Ectodermal cell (in vitro differentiated cells): Measurements from ENCODE around the gene SWSAP1.

Source experiments
- H3K27ac ChIP-seq: 2 replicates; pipeline ENCODE4 v1.7.0; 2013; ENCODE audit warnings: mild to moderate bottlenecking, low read depth, low read length; ENCODE audit not compliant: insufficient read depth, poor library complexity, severe bottlenecking
- H3K27me3 ChIP-seq: 2 replicates; pipeline ENCODE4 v1.7.0; 2013; ENCODE audit warnings: mild to moderate bottlenecking, low read length; ENCODE audit not compliant: insufficient read depth, control insufficient read depth, poor library complexity, severe bottlenecking
- H3K36me3 ChIP-seq: one replicate; pipeline ENCODE4 v1.7.0; 2013; ENCODE audit warnings: low read length; ENCODE audit not compliant: control insufficient read depth, insufficient read depth
- H3K4me1 ChIP-seq: one replicate; pipeline ENCODE4 v1.7.0; 2013; ENCODE audit warnings: low read length; ENCODE audit not compliant: control insufficient read depth, insufficient read depth
- H3K4me3 ChIP-seq: 2 replicates; pipeline ENCODE4 v1.7.0; 2013; ENCODE audit warnings: low read depth, low read length, control low read depth; ENCODE audit not compliant: insufficient read depth
- H3K9me3 ChIP-seq: 2 replicates; pipeline ENCODE4 v1.7.0; 2013; ENCODE audit warnings: mild to moderate bottlenecking, low read length, moderate library complexity; ENCODE audit not compliant: control insufficient read depth
- WGBS, 2 experiments: methylation state at CpG; one replicate each; pipeline ENCODE4 v1.1.7; 2013; ENCODE audit warnings: missing lambda C conversion rate in 2 of 2; 5-methylcytosine and 5-hydroxymethylcytosine counted together

The SWSAP1 gene

DNA sequence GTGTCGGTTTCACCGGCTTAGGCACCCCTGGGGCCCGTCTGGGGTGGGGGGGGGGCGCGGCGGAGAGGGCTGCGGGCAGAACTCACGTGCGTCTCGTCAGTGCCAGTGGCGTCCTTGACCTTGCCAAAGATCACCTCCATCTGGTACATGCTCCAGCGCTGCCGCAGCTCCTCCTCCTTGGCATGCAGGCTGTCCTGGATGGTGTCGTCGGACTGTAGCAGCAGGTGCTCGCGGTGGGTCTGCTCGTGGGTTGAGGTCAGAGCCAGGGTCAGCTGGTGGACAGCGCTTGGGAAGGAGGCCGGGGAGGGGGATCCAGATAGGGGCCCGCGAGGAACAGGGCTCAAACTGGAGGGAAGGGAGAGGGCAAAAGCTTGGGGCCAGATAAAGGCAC is 49.3 kb downstream of the SWSAP1 start:
- WGBS, 2 experiments, result 79% methylated on average over 22 of the region's 22 CpGs
- H3K27me3 ChIP-seq, result peaks cover 55% of the 10 kb centered on the region
- H3K27ac ChIP-seq, result no peak overlapping the region
- peaks cover 14% of the 10 kb centered on the region for H3K4me1 ChIP-seq
- H3K4me3 ChIP-seq, result no peak overlapping the region
- H3K9me3 ChIP-seq, result no peaks in the 10 kb centered on the region
- no peaks in the 10 kb centered on the region for H3K36me3 ChIP-seq
